Glutamatergic neuron (in vitro differentiated cells): ENCODE results near the gene MADD. TPM values are rescaled to one million over a fixed set of nuclear protein-coding genes. Genes with fewer than 3 reads are reported as not detected.

Experiments
- DNase-seq: peaks from one replicate; pipeline ENCODE4 v3.0.0; 2022
- H3K27ac Mint-ChIP-seq: one replicate; pipeline ENCODE4 v1.8.0; 2020; ENCODE audit warnings: mild to moderate bottlenecking, mixed read lengths, inconsistent platforms; ENCODE audit not compliant: unreplicated experiment
- H3K27me3 Mint-ChIP-seq: one replicate; pipeline ENCODE4 v1.8.0; 2020; ENCODE audit warnings: mild to moderate bottlenecking, moderate library complexity, mixed read lengths, inconsistent platforms; ENCODE audit not compliant: unreplicated experiment
- H3K36me3 Mint-ChIP-seq: one replicate; pipeline ENCODE4 v1.8.0; 2020; ENCODE audit warnings: mild to moderate bottlenecking, mixed read lengths, inconsistent platforms; ENCODE audit not compliant: unreplicated experiment
- H3K4me1 Mint-ChIP-seq: one replicate; pipeline ENCODE4 v1.8.0; 2020; ENCODE audit warnings: mild to moderate bottlenecking, low read depth, mixed read lengths, inconsistent platforms; ENCODE audit not compliant: unreplicated experiment
- H3K4me3 Mint-ChIP-seq: one replicate; pipeline ENCODE4 v1.8.0; 2020; ENCODE audit warnings: mild to moderate bottlenecking, mixed read lengths, inconsistent platforms; ENCODE audit not compliant: unreplicated experiment
- H3K9me3 Mint-ChIP-seq: one replicate; pipeline ENCODE4 v1.8.0; 2020; ENCODE audit warnings: mild to moderate bottlenecking, moderate library complexity, mixed read lengths, inconsistent platforms; ENCODE audit not compliant: unreplicated experiment
- CTCF ChIP-seq: fragments of 200-600 bp; sonication (generic); IDR thresholded peaks from one replicate; pipeline ENCODE4 v1.5.0; 2021; ENCODE audit not compliant: partially characterized antibody, unreplicated experiment
- total RNA-seq: library from RNA; stranded (reverse); fragmentation: NEBNext Ultra II Directional; extraction: Animal tissue kit (Norgen Biotek cat#: 25700); gene quantifications from one replicate; pipeline ENCODE4 v1.2.1, GENCODE V29; 2021; ENCODE audit not compliant: unreplicated experiment

Gene MADD
- total RNA-seq, 1 donor from 2014 or later, result 115 TPM

- DNase-seq, result no peak
- Mint-ChIP-seq H3K9me3 (no peaks in the 10 kb centered on the region), H3K36me3 (no peaks in the 10 kb centered on the region), H3K27me3 (no peaks in the 10 kb centered on the region), H3K4me1 (no peaks in the 10 kb centered on the region), H3K27ac (no peak overlapping the region), H3K4me3 (no peak overlapping the region)
- no peak for TF ChIP-seq CTCF
Observed at GRCh38 chr11:47366020-47366490, 96.1 kb downstream of the MADD start.

GRCh38 chr11:47369676-47370075 is 99.7 kb downstream of the MADD start:
- Mint-ChIP-seq H3K27me3 (peaks cover 4% of the 10 kb centered on the region), H3K4me1 (no peaks in the 10 kb centered on the region), H3K4me3 (no peak overlapping the region), H3K27ac (no peak overlapping the region), H3K9me3 (no peaks in the 10 kb centered on the region), H3K36me3 (no peaks in the 10 kb centered on the region)
- no peak for DNase-seq
- TF ChIP-seq CTCF, result no peak

GRCh38 chr11:47372422-47372821 is 102.5 kb downstream of the MADD start:
- Mint-ChIP-seq H3K4me3 (no peak overlapping the region), H3K27ac (no peak overlapping the region), H3K9me3 (no peaks in the 10 kb centered on the region), H3K36me3 (no peaks in the 10 kb centered on the region), H3K4me1 (no peaks in the 10 kb centered on the region), H3K27me3 (peaks cover 4% of the 10 kb centered on the region)
- DNase-seq, result no peak
- no peak for TF ChIP-seq CTCF

GRCh38 chr11:47373876-47374719 is 104.2 kb downstream of the MADD start:
- Mint-ChIP-seq H3K9me3 (no peaks in the 10 kb centered on the region), H3K27ac (no peak overlapping the region), H3K4me3 (no peak overlapping the region), H3K27me3 (peaks cover 4% of the 10 kb centered on the region), H3K4me1 (no peaks in the 10 kb centered on the region), H3K36me3 (no peaks in the 10 kb centered on the region)
- peak; percentile 93 for TF ChIP-seq CTCF
- peak; percentile 91 for DNase-seq

GRCh38 chr11:47374720-47375019 is 104.7 kb downstream of the MADD start:
- H3K9me3 Mint-ChIP-seq, result no peaks in the 10 kb centered on the region
- no peak overlapping the region for H3K27ac Mint-ChIP-seq
- H3K4me3 Mint-ChIP-seq, result no peak overlapping the region
- no peak for TF ChIP-seq CTCF
- DNase-seq, result no peak
- no peaks in the 10 kb centered on the region for H3K36me3 Mint-ChIP-seq
- no peaks in the 10 kb centered on the region for H3K4me1 Mint-ChIP-seq
- H3K27me3 Mint-ChIP-seq, result peaks cover 4% of the 10 kb centered on the region
